GM21367 (cell line): ENCODE measurements around the gene TAF1C.

ENCODE experiments used
- ATAC-seq: cut with Tn5 transposase; IDR thresholded peaks from one replicate; pipeline ENCODE4 v1.9.1; 2021; ENCODE audit not compliant: unreplicated experiment

TAF1C gene

GRCh38 chr16:84184775-84185174 is 2.1 kb downstream of the TAF1C start:
- ATAC-seq: no peak

GRCh38 chr16:84183911-84184591 is 2.8 kb downstream of the TAF1C start:
- no peak for ATAC-seq

GRCh38 chr16:84183572-84183875 is 3.3 kb downstream of the TAF1C start:
- ATAC-seq: no peak

GRCh38 chr16:84182680-84183571 is 3.9 kb downstream of the TAF1C start:
- ATAC-seq: no peak

GRCh38 chr16:84182104-84182503 is 4.8 kb downstream of the TAF1C start:
- ATAC-seq: no peak

GRCh38 chr16:84181144-84181915 is 5.5 kb downstream of the TAF1C start:
- no peak for ATAC-seq

GRCh38 chr16:84180519-84181140 is 6.2 kb downstream of the TAF1C start:
- no peak for ATAC-seq

GRCh38 chr16:84179612-84180320 is 7.1 kb downstream of the TAF1C start:
- no peak for ATAC-seq

GRCh38 chr16:84178892-84179611 is 7.8 kb downstream of the TAF1C start:
- ATAC-seq: no peak

- ATAC-seq: no peak
These were observed 8.6 kb downstream of the TAF1C start for GRCh38 chr16:84178146-84178765.

- ATAC-seq: no peak
These were observed 9.2 kb downstream of the TAF1C start for GRCh38 chr16:84177741-84178073.

GRCh38 chr16:84176192-84177053 is 10.4 kb downstream of the TAF1C start:
- no peak for ATAC-seq

- ATAC-seq: peak; percentile 79
These were observed 11.3 kb downstream of the TAF1C start for GRCh38 chr16:84175350-84176081.

GRCh38 chr16:84174396-84174795 is 12.5 kb downstream of the TAF1C start:
- ATAC-seq: no peak

GRCh38 chr16:84169765-84170310 is 17.0 kb downstream of the TAF1C start:
- ATAC-seq: no peak

- ATAC-seq: no peak
These were observed 19.8 kb downstream of the TAF1C start for GRCh38 chr16:84166796-84167695.

- ATAC-seq: no peak
These were observed 21.1 kb downstream of the TAF1C start for GRCh38 chr16:84165746-84166145.
